ENCODE data around the gene IGHMBP2.

DNA sequence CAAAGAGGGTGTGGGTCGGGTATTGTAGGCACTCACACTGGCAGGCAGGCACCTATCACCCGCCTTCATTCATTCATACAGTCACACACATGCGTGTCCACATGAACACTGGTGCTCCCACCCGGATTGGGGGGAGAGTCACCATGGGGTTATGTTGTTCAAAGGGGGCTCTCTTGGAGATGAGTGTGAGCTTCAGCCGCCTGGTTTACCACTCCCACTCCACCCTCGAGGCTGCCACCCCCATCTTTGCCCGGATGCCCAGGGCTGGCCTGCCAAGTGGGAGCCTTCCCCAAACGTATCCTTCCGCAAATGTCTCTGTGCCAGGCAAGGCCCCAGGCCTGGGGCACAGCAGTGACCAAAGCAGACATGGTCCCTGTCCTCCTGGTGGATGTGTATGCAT is 54.5 kb downstream of the IGHMBP2 start:
- no peak for TF ChIP-seq RAD21 (IDR thresholded peaks at IDR 0.05; ENCODE audit: low read depth)
- TF ChIP-seq FOXM1 (IDR thresholded peaks at IDR 0.05; ENCODE audit: borderline replicate concordance, low read depth): no peak
- TF ChIP-seq, protein P1, sequence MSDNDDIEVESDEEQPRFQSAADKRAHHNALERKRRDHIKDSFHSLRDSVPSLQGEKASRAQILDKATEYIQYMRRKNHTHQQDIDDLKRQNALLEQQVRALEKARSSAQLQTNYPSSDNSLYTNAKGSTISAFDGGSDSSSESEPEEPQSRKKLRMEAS (IDR thresholded peaks at IDR 0.05): no peak

Data from Ishikawa (cell line).